Measurements from ENCODE around the gene CTU2.

Gene CTU2

DNA sequence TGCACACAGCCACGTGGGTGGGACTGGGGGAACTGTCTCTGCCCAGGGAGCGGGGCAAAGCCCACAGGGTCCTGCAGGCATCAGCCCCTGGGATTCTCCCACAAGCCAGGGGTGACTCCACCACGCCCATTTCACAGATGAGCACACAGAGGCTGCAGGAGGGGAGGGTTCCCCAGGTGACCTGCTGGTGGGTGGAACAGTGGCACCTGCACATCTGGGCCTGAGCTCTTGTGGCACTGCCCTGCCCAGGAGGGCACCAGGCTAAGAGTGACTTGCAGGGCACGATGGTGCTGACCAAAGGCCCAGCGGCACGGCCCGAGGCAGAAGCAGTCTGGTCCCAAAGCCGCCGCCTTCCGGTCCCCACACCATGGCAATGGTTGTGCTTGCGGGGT, 54.8 kb downstream of the CTU2 start:
- DNase-seq (ENCODE audit: insufficient read length, low spot score) (no peak), FAIRE-seq (no peak)
- no peak for TF ChIP-seq PAX5 (IDR thresholded peaks at IDR 0.05; ENCODE audit: insufficient read depth, low read length, severe bottlenecking)
- TF ChIP-seq POLR2AphosphoS5 (IDR thresholded peaks at IDR 0.05; ENCODE audit: low read depth, low read length), result no peak
- no peak for TF ChIP-seq TAF1 (IDR thresholded peaks at IDR 0.05; ENCODE audit: low read depth, low read length)
- TF ChIP-seq POLR2A (IDR thresholded peaks at IDR 0.05; ENCODE audit: low read depth, low read length), result no peak
- TF ChIP-seq POU2F2 (IDR thresholded peaks at IDR 0.05; ENCODE audit: low read depth, low read length), result no peak
- TF ChIP-seq SPI1 (IDR thresholded peaks at IDR 0.05; ENCODE audit: low read depth, low read length), result no peak

DNA sequence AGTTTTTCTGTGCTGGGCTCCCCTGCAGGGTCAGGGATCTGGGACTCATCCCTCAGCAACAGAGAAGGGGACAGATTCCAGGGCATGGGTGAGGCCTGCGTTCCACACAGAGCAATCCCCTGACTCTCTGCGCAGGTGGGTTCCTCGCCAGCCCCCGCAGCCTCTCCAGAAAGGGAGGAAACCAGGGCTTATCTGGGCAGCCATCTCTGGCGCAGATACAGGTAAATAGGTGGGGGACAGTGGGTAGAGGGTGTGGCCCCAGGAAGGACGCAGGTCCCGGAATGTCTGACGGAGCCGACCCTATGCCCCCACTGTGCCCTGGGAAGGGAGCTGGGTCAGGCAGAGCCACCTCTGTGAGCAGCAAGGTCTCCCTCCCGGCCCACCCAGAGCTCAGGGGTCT, 55.5 kb downstream of the CTU2 start:
- FAIRE-seq, result no peak

DNA sequence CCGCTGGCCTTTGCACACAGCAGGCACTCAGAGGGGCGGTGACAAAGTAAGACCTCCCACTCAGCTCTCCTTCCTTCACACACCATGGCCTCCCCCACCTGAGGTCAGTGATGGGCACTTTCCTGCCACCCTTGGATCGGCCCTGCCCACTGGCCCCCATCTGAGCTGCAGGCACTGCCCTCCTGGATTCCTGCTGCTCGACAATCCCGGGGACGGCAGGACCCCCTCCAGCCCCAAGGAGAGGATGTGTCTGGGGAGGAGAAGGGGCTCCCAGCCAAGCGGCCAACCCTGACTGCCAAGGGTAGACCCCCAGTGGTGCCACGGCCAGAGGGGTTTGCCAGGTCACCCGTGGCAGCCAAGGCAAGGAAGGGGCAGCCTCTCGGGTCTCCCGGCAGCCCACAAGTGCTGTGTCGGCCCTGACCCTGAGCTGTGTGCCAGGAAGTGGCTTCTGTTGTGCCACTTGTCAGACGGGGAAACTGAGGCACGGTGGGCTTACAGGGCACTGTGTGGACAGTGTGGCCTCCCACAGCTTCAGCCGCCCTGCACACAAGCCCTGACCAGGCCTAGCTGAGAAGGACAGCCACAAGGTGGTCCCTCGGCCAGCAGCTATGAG, 56.1 kb downstream of the CTU2 start:
- no peak for FAIRE-seq
- TF ChIP-seq POLR2A (IDR thresholded peaks at IDR 0.05; ENCODE audit: low read depth, low read length), result no peak
- no peak for TF ChIP-seq SPI1 (IDR thresholded peaks at IDR 0.05; ENCODE audit: low read depth, low read length)

More for the DNA sequence above, 55.5 kb downstream of the CTU2 start:
- no peak for TF ChIP-seq POLR2AphosphoS5 (IDR thresholded peaks at IDR 0.05; ENCODE audit: low read depth, low read length)
- no peak for TF ChIP-seq POLR2A (IDR thresholded peaks at IDR 0.05; ENCODE audit: low read depth, low read length)
- no peak for TF ChIP-seq SPI1 (IDR thresholded peaks at IDR 0.05; ENCODE audit: low read depth, low read length)
- TF ChIP-seq POU2F2 (IDR thresholded peaks at IDR 0.05; ENCODE audit: low read depth, low read length), result no peak
- no peak for TF ChIP-seq TAF1 (IDR thresholded peaks at IDR 0.05; ENCODE audit: low read depth, low read length)
- TF ChIP-seq PAX5 (IDR thresholded peaks at IDR 0.05; ENCODE audit: insufficient read depth, low read length, severe bottlenecking), result no peak
- no peak for DNase-seq (ENCODE audit: insufficient read length, low spot score)

DNA sequence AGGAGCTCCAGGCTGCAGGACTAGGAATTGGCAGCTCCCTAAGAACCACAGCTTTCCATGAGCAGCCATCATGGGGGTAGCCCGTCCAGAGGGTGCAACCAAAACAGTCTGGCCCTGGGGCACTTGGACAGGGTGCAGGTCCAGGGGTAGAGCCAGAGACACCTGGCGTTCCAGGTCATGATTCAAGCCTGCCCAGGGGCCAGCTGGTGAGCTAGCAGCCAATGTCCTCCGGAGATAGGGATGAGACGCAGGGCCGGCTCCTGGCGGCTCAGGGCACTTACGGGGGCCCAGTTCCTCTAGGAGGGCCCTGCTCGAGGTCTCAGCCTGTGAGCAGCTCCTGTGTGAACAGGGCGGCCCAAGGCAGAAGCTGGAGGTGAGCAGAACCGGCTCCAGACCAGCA, 56.6 kb downstream of the CTU2 start:
- DNase-seq (ENCODE audit: insufficient read length, low spot score) (no peak), FAIRE-seq (no peak)
- TF ChIP-seq SPI1 (IDR thresholded peaks at IDR 0.05; ENCODE audit: low read depth, low read length), result no peak
- TF ChIP-seq POLR2AphosphoS5 (IDR thresholded peaks at IDR 0.05; ENCODE audit: low read depth, low read length), result no peak

More for the DNA sequence above, 56.1 kb downstream of the CTU2 start:
- no peak for DNase-seq (ENCODE audit: insufficient read length, low spot score)

DNA sequence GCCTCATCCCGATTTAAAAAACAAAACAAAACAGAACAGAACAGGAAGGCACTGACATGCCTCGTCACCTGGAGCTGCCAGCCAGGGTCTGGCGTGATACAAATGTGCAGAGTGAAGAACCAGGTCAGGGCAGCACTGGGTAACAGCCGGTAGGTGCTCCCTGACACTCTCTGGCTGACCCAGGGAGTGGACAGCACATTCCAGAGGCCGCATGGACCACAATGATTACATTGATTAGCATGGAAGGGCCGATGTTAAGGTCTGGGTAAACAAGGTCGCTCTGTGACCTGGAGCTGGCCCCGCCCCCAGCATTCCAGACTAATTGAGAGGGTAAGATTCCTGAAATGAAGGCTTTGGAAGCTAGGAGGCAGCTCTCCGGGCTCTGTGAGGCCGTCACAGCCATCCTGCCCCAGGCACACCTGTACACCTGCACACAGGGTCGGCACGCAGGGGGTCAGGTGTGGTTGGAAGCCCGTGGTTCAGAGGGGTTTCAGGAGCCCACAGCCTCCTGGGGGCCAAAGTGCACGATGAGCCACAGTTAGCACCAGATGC, 57.3 kb downstream of the CTU2 start:
- no peak for FAIRE-seq
- no peak for DNase-seq (ENCODE audit: insufficient read length, low spot score)
- TF ChIP-seq TAF1 (IDR thresholded peaks at IDR 0.05; ENCODE audit: low read depth, low read length) (no peak), POU2F2 (IDR thresholded peaks at IDR 0.05; ENCODE audit: low read depth, low read length) (no peak), POLR2A (IDR thresholded peaks at IDR 0.05; ENCODE audit: low read depth, low read length) (no peak), SPI1 (IDR thresholded peaks at IDR 0.05; ENCODE audit: low read depth, low read length) (no peak), POLR2AphosphoS5 (IDR thresholded peaks at IDR 0.05; ENCODE audit: low read depth, low read length) (no peak), PAX5 (IDR thresholded peaks at IDR 0.05; ENCODE audit: insufficient read depth, low read length, severe bottlenecking) (no peak)

DNA sequence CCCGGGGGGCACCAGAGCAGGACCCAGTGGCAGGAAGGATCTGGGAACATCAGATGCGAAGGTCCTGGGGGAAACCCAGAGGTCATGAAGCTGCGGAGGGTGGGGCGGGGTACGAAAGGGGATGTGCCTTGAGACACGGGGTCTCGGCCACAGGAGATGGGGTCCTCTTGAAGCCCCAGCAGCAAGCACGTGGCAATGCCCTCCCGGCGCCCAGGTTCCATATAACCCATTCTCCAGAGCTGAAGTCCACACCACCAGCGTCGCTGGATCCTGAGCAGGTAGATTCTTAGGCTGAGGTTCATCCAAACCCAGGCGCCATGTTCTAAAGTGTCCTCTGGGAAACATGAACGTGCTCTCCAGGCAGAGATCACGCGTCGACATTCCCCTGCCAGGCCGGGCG, 57.8 kb downstream of the CTU2 start:
- no peak for FAIRE-seq
- DNase-seq (ENCODE audit: insufficient read length, low spot score), result no peak
- no peak for TF ChIP-seq PAX5 (IDR thresholded peaks at IDR 0.05; ENCODE audit: insufficient read depth, low read length, severe bottlenecking)
- no peak for TF ChIP-seq TAF1 (IDR thresholded peaks at IDR 0.05; ENCODE audit: low read depth, low read length)
- TF ChIP-seq POLR2A (IDR thresholded peaks at IDR 0.05; ENCODE audit: low read depth, low read length), result no peak
- TF ChIP-seq POLR2AphosphoS5 (IDR thresholded peaks at IDR 0.05; ENCODE audit: low read depth, low read length), result no peak
- no peak for TF ChIP-seq POU2F2 (IDR thresholded peaks at IDR 0.05; ENCODE audit: low read depth, low read length)
- no peak for TF ChIP-seq SPI1 (IDR thresholded peaks at IDR 0.05; ENCODE audit: low read depth, low read length)

DNA sequence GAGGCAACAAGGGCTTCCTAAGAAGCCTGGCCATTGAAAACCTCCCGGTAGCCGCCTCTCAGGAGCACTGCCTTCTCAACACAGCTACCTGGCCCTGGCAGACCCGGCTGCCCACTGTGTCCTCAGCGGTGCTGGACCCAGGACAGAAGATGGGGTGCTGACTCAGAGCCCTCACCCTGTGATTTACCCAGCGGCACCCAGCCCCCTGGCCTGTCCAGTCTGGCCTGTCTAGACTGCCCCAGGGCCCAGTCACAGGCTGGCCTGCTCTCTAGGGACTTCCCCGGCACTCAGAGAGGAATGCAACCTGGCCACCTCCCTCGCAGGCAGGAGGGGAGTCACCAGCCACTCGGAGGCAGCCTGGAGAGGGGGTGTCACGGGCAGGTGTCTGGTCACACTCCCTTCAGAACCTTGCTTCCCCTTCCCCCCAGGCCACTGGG, 58.6 kb downstream of the CTU2 start:
- no peak for FAIRE-seq
- TF ChIP-seq TAF1 (IDR thresholded peaks at IDR 0.05; ENCODE audit: low read depth, low read length) (no peak), PAX5 (IDR thresholded peaks at IDR 0.05; ENCODE audit: insufficient read depth, low read length, severe bottlenecking) (no peak), SPI1 (IDR thresholded peaks at IDR 0.05; ENCODE audit: low read depth, low read length) (no peak), POU2F2 (IDR thresholded peaks at IDR 0.05; ENCODE audit: low read depth, low read length) (no peak), POLR2AphosphoS5 (IDR thresholded peaks at IDR 0.05; ENCODE audit: low read depth, low read length) (no peak), POLR2A (IDR thresholded peaks at IDR 0.05; ENCODE audit: low read depth, low read length) (no peak)
- DNase-seq (ENCODE audit: insufficient read length, low spot score), result no peak

All from GM12891 (cell line).